PC-9 (cell line): ENCODE measurements around the gene TRAPPC12.

Source experiments
- CTCF ChIP-seq: fragments of 200-600 bp; sonication (generic); conservative IDR thresholded peaks from 2 replicates; pipeline ENCODE4 v1.6.1; 2017; ENCODE audit warnings: mixed run types, antibody characterized with exemption, mild to moderate bottlenecking, moderate library complexity
- EZH2 ChIP-seq: fragments of 200-600 bp; sonication (generic); IDR thresholded peaks from 2 replicates; pipeline ENCODE4 v1.8.0; 2017; ENCODE audit warnings: antibody characterized with exemption, low read depth

GRCh38 chr2:3480352-3481010, 101.0 kb downstream of the TRAPPC12 start:
- TF ChIP-seq CTCF (no peak), EZH2 (no peak)
